ENCODE results near the gene MACROH2A1.

MACROH2A1 gene

DNA sequence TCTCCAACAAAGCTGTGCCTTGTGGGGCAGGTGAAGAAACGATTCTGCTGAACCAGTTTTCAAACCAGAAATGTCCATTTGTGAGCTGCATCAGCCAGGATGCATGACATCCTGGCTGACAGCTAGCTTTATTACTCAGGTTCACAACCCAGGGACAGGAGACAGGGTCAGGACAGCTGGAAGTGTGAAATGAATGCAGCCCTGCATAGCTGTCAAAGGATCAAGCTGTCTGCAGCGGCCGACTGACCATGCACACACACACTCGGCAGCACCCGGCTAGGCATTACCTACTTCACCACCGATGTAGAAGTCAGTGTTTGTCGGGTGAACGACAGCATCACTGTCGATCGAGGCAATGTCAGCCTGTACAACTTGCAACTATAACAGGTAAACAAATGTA, 48.5 kb downstream of the MACROH2A1 start:
- no peak for DNase-seq

DNA sequence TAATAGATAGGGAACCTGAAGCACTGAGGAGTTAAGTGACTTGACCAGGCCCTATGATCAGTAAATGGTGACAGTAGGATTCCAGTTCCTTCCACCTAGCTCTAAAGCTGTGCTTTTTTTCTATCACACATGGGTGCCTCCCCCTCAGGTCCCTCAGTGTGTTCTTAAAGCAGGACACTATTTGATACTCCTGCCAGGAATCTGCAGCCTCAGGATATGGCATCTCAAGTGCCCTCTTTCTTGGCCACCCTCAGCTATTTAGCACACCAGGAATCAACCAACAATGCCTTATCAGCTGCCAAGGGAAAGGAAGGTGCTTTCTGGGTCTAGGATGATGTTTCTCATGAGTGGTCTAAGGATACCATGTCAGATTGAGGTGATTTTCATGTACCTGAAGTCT, 49.1 kb downstream of the MACROH2A1 start:
- DNase-seq = no peak

DNA sequence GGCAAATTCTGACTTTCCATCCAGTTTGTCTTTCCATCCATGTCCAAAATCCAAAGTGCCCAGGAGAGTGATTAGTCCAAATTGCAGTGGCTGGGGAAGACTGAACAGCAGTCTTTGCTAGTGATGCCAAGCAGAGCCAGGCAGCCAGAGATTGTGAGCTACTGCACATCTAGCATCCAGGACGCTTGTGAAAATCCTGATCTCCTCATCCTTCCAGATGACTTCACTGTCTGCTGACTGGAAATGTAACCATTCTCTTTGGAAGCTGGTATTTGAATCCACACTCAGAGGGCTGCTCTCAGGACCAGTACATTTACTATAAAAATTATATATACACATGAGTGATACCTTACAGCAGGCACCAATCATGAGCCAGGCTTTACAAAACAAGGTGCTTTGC, 49.6 kb downstream of the MACROH2A1 start:
- DNase-seq = no peak

DNA sequence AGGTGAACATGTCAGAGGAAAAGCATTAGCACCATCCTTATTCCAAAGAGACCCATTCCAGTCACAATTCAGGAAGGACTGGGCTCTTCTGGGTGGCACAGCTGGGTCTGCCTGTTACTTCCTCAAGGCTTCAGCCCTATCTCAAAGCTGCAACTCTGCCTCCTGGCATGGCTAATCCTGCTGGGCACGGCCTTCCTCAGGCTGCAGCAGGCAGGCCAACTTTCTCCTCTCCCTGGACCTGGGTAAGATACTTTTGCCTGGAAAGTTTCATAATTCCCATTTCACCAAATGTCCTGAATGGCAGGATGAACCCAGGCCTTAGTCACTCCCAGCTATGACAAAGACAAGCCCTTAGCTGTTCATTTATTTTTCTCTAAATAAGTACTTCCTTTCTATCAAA, 50.1 kb downstream of the MACROH2A1 start:
- no peak for DNase-seq

DNA sequence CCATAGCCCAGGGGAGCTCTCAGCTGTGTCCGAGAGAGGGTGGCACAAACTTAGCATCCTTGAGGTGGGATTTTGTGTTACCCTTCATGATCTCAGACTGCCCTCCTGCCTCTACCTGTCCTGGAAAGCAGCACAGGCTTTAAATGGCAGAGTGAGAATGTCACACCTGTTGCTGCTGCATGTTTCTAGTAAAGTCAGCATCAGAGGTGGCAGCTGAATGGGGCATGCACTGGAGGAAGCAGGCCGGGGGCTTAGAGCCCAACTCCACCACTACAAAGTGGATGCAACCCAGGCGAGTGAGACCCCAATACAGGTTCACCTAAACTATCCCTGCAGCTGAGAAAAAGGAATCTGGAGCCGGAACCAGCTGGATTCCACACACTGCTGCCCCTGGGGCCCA, 51.6 kb downstream of the MACROH2A1 start:
- no peak for DNase-seq

DNA sequence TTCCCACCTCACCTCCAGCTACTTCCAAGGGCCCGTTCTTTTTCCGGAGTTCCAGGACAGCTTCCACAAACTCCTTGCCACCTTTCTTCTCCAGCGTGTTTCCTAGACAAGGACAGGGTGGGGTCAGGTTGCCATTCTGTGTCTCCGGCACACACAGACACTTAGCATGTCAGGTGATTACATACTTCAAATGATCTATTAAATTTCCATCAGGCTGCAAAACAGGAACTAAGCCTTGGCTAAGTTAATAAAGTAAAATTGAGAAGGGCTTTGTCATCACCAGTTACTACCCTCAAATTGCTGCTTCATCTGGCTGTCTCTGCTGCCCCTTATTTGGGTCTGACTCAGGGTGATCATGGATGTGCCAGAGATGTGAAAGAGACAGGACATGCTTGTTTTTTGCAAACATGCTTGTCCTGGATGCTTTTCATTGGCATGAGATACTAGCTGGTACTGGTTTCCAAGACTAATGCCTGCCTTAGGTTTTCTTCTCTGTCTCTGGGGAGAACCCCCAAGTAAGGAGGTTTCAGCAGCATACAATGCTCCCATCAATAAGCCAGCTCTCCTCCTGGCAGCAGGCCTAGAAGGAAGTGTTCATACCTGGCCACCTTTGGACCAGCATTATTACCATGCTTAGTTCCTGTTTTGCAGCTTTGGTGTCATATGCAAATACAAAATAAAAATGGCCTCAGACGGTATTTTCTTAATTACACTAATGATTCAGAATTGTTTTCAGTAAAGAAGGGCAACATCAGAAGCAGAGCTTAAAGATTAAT, 52.9 kb downstream of the MACROH2A1 start:
- DNase-seq = no peak

DNA sequence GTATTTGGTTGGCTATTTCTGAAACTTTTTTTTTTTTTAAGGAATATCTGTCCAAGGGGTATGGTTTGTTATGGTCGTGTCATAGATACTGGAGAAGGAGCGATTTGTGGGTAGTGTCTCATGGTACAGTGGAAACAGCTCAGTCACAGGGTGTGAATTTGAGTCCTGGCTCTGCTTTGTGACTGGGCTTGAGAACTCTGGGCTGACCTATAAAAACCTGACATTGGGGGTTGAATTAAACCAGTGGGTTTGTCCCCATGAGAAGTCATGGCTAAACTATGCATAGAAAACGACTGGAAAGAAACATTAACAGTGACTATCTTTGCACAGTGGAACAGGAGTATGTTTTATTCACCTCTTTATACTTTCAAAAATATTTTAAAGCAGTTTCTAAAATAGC, 54.7 kb downstream of the MACROH2A1 start:
- no peak for DNase-seq

DNA sequence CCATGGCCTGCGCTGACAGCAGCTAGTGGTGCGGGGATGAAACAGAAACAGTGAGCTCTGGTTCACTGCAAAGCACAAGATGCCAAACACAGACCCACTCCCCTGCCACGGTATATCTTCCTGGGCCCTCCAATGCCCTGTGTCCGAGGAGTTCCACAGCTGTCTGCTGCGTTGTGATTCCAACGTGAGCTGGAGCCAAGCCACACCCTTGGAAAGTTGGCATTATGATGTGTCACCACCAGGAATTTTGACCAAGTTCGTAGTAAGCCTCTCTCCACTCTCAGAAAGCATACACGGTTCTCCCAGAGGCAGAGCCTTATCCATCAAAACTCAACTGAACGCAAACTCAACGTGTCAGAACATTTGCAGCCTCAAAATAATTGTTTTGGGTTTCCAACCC, 55.6 kb downstream of the MACROH2A1 start:
- no peak for DNase-seq

DNA sequence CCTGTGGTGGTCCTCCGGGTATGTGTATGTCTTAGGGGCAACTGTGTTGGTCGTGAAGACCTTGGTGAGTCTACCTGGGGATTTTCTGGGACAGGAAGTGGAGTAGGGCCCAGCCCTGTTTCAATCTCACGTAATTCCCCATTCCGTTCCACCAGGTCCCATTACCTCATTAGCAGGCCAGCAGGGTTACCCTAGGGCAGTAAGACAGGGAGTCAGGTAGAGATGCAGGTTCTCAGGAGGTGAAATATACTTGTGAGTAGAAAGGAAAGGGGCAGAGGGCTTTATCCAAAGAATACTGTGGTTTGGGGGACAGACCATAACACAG, 56.5 kb downstream of the MACROH2A1 start:
- no peak for DNase-seq

DNA sequence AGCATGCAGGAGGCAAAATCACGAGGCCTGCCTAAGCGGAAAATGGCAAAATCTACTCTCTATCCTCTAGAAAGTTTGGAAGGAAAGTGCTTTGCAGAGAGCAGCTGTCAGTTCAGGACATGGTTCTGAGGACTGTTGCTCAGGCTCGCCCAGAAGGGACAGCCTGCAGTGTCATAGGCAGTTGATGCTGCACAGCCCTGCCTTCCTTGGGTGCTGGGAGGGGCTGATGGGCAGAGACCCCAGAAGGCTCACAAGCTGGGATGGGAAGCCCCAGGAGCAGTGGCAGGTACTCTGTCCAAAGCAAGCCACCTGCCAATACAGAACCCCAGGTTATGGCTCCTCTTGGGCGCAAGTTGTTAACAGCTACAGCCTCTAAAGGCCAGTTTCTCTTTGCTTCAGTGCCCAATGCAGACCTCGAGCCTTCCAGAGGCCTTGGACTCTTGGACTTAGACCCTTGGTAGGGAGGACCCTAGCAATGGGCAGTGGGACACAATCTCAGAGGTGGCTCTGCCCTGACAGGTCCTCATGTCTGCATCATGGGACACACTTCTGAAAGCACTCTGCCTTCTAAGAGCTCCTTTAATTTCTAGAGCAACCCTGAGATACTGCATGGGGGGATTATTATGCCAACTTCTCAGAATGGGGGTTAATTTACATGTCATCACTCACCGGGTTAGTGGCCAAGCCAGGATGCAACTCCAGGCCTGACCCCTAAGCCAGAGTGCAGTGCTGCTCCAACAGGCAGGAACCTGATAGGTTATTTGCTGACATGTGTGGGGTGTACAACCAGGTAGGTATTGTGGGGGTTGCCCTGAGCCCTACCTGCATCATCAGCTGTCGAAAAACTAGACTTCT, 57.1 kb downstream of the MACROH2A1 start:
- DNase-seq = no peak

DNA sequence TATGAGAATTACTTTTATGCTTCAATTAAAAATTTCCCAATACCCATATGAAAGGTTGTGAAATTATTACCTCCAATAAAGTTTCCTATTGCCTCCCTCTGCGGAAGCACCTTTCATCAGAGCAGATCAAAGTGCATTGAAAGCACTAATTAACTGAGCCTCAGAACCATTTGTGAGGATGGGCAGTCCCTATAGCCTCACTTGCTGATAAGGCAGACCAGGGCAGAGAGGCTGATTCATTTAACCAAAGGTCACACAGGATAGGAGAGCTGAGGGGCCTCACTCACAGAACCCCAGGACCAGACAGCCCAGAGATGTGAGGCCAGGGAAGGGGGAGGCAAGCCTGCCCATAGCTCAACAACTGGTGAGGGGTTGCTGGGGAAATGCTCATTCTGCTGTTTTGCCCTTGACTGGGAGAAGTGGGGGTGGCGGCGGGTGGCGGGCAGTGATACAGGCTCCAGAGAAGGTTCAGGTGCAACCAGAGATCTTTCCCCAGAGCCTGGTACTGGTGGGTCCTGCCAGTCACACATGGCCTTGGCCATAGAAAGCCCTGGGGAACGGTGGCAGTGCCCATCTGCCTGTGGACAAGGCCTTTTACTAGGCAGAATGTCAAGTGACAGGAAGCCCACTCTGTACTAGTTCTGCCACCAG, 57.9 kb downstream of the MACROH2A1 start:
- DNase-seq = no peak

DNA sequence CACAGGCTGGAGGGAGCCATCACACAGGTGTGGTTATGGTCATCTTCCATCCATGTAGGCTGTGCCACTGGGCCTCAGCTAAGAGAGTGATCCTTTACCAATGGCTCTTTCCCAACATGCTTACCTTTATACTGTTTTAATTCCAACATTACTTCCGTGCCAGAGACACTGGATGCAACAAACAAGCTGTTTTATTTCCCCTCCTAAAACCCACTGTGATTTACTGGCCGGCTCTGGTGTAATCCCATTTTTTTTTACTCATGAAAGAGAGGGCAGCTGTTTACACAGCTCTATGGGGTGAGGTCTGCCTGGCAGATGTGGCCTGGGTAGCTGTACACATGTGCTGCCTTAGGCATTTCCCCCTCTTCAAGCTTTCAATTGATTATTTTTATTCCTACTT, 58.5 kb downstream of the MACROH2A1 start:
- DNase-seq = no peak

DNA sequence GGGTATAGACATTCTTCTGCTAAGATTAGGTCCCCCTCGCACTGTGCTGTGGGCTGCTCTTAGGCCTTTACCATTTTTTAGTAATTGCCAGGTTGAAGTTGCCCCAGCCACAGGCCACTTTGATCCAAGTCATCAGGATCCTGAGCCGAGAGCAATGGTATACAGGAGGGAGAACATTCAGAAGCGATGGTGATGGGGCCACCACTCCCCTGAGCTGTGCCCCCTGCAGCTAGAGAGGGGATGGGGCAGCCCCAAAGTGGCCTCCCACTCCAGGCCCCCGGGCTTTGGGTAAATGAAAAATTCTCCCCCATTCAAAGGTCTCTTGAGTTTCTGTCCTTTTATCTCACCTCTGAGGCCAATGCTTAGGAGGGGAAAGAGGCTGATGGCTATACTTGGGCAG, 59.4 kb downstream of the MACROH2A1 start:
- no peak for DNase-seq

DNA sequence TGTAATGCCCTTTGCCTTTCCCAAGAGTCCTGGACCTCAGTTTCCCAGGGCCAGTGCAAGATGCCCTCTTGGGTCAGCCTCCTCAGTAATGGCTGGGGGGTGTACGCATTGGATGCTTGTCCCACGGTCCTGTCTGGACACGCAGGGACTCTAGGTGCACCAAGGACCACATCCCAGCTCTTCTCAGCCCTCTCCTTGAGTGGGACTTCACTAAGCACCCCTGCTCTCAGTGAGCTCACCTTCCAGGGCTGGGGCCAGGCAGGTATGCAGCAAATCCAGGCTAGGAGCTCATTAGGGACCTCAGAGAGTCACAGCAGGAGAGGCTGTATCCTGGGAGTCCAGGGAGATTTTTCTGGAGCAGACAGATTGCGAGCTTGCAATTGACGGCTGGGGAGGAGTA, 59.8 kb downstream of the MACROH2A1 start:
- no peak for DNase-seq

DNA sequence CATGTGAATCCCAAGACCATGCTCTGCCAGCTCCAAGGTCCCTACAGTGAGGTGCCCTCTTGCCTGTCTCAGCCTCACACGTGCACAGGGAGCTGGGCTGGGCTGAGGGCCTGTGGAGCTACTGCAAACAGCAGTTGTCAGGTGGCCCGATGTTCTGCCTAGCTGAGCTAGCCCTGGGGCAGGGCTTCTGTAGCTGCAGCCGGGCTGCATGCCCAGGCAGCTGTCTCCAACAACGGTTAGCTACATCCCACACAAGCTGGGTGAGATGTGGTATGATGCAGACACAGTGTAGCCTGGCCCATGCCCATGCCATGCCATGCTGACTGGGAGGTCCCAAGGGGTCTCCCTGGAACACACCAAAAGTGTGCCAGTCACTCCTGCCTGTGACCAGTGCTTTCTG, 62.0 kb downstream of the MACROH2A1 start:
- DNase-seq = no peak

DNA sequence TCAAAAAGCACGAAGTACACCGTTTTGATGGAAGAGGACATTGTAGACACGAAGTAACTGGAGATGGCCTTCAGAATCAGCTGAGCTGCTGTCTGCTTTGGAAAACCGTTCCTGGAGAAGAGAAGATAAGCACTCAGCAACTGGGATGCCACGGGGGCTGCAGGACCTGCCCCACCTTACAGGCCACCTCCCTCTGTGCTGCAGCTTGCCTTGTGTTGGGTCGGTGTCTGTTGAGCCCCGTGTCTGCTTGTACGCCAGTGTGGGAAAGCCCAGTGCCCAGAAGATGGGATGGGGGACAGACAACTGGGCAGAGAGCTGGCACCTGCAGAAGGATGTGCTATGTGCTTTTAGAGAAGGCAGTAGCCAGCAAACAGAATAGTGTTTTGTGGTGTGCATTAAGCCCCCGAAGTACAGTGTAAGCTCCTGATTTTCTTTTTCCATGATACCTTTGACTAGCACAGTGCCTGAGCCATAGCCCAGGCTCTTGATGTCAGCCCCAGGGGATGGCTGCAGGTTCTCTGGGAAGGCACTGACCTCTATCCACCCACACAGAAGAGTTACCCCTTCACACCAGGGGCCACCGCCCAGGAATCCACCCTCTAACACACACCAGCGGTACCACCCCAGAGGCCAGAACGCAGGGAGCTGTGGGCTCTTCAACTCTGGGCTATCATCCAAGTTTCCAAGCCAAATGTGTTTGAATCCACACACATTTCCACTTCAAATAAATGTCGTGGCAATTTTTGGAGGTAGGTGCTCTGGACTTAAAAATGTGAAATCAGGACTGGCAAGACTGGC, 63.8 kb downstream of the MACROH2A1 start:
- no peak for DNase-seq

DNA sequence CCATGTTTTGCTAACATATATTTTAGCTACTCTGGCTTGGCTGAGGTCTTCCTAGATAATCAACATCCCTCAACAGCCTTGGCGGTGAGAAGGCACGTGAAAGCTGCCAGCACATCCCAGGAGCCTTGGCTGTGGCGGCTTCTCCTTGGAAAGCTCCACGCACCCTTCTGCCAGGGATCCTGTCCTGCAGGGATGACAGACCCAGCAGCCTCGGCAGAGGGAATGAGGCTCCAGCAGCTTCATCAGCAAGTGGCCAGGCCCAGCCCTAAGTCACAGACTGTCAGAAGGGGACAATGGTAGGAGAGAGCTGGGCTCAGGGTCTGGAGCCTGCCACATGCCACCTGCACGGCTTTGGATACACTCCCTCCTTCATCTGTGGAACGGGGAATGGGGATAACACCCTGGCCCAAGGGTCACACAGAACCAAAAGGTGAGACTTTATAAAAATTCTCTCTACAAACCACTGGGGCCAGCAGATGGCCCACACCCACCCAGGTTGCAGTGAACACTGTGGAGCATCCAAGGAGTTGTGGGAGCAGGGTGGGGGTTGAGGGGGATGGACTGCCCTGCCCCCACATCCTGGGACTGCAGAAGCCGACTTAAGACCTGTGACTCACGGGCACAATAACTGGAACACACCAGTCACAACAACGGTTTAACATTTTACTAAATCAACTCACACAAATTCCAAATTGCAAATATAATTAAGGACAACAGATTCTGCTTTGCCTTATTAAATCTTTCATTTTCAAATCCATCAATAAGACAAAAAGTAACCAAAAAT, 65.1 kb downstream of the MACROH2A1 start:
- no peak for DNase-seq

DNA sequence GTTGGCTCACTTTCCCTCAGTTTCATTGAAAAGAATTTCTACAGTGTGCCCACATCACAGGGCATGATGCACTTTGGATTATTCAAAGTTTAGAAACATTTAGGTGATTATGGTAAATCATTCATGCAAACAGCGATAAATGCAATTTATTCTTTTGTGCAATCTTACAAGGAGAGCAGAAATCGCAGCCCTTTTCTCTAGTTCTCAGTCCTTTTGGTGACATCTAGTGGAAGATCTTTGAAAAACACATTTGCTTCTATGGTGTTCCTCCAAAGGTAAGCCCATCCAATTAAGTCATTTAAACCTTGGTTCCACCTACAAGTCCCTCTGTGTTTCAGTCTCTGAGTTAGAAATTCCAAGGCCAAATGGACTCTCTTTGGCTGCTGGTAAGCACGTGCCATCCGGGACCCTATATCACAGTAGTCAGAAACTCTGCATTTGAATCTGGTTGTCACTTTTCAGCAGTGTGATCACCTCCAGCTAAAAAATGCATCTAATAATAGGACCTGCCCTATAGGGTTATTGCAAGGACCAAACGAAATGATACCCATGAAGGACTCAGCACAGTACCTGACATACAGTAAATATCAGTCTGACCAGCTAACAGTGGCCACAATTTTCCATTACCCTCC, 66.4 kb downstream of the MACROH2A1 start:
- DNase-seq = no peak

DNA sequence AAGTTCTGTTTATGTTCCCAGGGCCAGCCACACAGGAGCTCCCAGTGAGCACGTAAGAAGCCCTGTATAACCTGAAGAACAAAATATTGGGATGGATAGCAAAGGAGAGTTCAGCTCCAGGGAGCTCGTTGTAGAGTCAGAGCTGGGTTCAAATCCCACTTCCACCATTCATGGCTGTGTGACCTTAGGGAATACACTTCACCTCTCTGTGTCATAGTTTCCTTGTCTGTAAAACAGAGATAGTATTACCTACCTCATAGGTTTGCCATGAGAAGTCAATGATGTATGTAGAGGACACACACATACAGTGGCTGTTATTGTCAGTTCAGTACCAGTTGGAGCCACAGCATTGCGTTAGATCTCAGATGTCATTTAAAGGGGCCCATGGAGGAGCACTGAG, 67.4 kb downstream of the MACROH2A1 start:
- no peak for DNase-seq

DNA sequence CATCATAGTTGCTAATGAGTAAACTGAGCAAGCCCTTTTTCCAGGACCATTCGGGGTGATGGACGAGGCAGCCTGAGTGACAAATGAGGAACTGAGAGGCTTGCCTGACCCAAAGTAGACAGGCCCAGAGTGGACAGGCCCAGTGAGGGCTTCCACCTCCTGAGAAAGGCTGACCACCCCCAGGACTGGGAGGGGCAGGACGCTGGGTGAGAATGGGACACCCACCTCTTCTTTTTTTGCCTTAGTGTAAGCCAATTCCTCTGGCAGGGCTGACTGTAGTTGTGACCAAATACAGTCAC, 68.3 kb downstream of the MACROH2A1 start:
- DNase-seq = no peak

DNA sequence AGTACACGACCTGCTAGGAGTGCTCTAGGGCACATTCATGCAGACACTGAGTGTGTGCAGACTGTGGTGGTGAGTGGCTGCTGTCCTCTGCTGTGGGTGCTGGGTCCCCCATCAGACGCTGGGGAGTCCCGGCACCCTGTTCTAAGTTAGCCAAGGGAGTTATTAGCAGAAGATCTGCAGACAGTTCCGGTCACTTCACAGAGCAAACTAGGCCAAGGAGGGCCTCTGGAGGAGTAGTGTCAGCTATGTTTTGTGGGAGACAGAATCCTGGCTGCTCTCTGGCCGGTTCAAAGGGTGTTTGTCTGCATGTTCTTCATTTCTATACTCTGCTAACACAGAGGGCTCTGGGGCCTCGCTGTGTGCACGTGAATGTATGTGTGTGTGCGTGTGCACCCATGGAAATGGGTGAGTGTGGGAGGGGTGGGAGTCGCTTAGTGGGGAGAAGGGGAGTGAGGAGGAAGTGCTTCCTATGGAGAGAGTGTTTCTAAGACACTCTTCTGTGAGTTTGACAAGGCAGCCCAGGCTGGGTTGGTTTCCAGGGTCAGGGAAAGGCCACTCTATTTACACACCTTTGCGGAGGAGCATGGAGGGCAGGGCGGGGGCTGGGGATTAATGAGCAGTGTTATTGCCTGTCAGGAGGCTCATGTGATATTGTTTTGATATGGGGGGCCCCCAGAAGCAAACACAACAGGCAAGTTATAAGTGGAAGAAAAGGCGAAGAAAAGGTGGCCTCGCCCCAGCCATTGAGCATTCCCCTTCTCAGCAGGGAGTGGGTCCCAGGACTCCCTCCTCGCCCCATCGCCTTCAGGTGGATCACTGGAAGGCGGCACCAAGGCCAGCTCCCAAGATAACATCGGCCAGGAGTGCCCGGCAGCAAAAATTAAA, 68.9 kb downstream of the MACROH2A1 start:
- DNase-seq = no peak

Data from stimulated activated CD4-positive, alpha-beta T cell treated with anti-CD3 and anti-CD28 coated beads, Interleukin-4, amount 100 ng/mL, for 4 hours (primary cell).